GM23248 (cell line): ENCODE results near the gene HSFX3. TPM values are rescaled to one million over a fixed set of nuclear protein-coding genes. Genes with fewer than 3 reads are reported as not detected.

Source experiments
- DNase-seq: peaks from one replicate; pipeline ENCODE4 v3.0.0-alpha.2; 2015
- H2AFZ ChIP-seq: fragments of 200-600 bp; sonication (generic); 2 replicates; pipeline ENCODE4 v1.6.1; 2016; ENCODE audit warnings: antibody characterized with exemption
- H3F3A ChIP-seq: fragments of 200-600 bp; sonication (generic); 2 replicates; pipeline ENCODE4 v1.6.1; 2016; ENCODE audit warnings: mild to moderate bottlenecking, antibody characterized with exemption, mixed run types; ENCODE audit not compliant: insufficient read depth
- H3K27ac ChIP-seq: fragments of 200-600 bp; sonication (generic); 2 replicates; pipeline ENCODE4 v1.5.1; 2016; ENCODE audit warnings: mild to moderate bottlenecking
- H3K27me3 ChIP-seq: fragments of 200-600 bp; sonication (generic); replicated peaks from 2 replicates; pipeline ENCODE4 v1.6.1; 2016; ENCODE audit warnings: mild to moderate bottlenecking; ENCODE audit not compliant: insufficient read depth
- H3K36me3 ChIP-seq: fragments of 200-600 bp; sonication (generic); 2 replicates; pipeline ENCODE4 v1.6.1; 2016; ENCODE audit warnings: low read depth, mild to moderate bottlenecking
- H3K4me1 ChIP-seq: fragments of 200-600 bp; sonication (generic); 2 replicates; pipeline ENCODE4 v1.6.1; 2016; ENCODE audit warnings: mild to moderate bottlenecking; ENCODE audit not compliant: insufficient read depth
- H3K4me2 ChIP-seq: fragments of 200-600 bp; sonication (generic); one replicate; pipeline ENCODE4 v1.6.1; 2016; ENCODE audit warnings: mild to moderate bottlenecking; ENCODE audit not compliant: unreplicated experiment
- H3K4me3 ChIP-seq: fragments of 200-600 bp; sonication (generic); 2 replicates; pipeline ENCODE4 v1.5.1; 2016; ENCODE audit warnings: mild to moderate bottlenecking
- H3K79me2 ChIP-seq: fragments of 200-600 bp; sonication (generic); 2 replicates; pipeline ENCODE4 v1.6.1; 2016; ENCODE audit warnings: mild to moderate bottlenecking; ENCODE audit not compliant: insufficient read depth
- H3K9ac ChIP-seq: fragments of 200-600 bp; sonication (generic); 2 replicates; pipeline ENCODE4 v1.6.1; 2016; ENCODE audit warnings: mild to moderate bottlenecking
- H3K9me2 ChIP-seq: fragments of 200-600 bp; sonication (generic); 2 replicates; pipeline ENCODE4 v1.6.1; 2016; ENCODE audit warnings: mixed run types, mild to moderate bottlenecking, moderate library complexity; ENCODE audit not compliant: insufficient read depth
- H3K9me3 ChIP-seq: fragments of 200-600 bp; sonication (generic); one replicate; pipeline ENCODE4 v1.6.1; 2017; ENCODE audit warnings: low read depth
- H4K20me1 ChIP-seq: fragments of 200-600 bp; sonication (generic); 2 replicates; pipeline ENCODE4 v1.6.0; 2016; ENCODE audit not compliant: insufficient read depth
- EZH2 ChIP-seq: fragments of 200-600 bp; sonication (generic); IDR thresholded peaks from 2 replicates; pipeline ENCODE4 v1.6.1; 2018; ENCODE audit warnings: antibody characterized with exemption, mild to moderate bottlenecking; ENCODE audit not compliant: insufficient read depth, poor library complexity, severe bottlenecking
- EZH2phosphoT487 ChIP-seq: fragments of 200-600 bp; sonication (generic); IDR thresholded peaks from 2 replicates; pipeline ENCODE4 v1.6.1; 2018; ENCODE audit warnings: antibody characterized with exemption, moderate library complexity, mild to moderate bottlenecking, low read depth; ENCODE audit not compliant: insufficient read depth
- WGBS, 2 experiments: methylation state at CpG; one replicate each; pipeline ENCODE4 v1.1.6; 2015 to 2017; ENCODE audit warnings: low lambda C conversion rate in 2 of 2, low coverage in 1 of 2; ENCODE audit errors: missing lambda C conversion rate in 2 of 2; 5-methylcytosine and 5-hydroxymethylcytosine counted together
- in situ Hi-C: fragments of 300-500 bp; cut with MboI; formaldehyde crosslinking; loops from 2 replicates; pipeline ENCODE4 v1.15.0; 2020
- polyA plus RNA-seq: library from polyadenylated mRNA; unstranded; fragments of >200 nt; fragmentation: Nextera tagmentation; extraction: Ambion mirVana; gene quantifications from 2 replicates; pipeline ENCODE4 v1.2.1, GENCODE V29; 2016
- total RNA-seq: library from RNA; depleted of rRNA; stranded (reverse); fragments of >200 nt; shearing (Covaris generic); gene quantifications from 2 replicates; pipeline ENCODE4 v1.2.3, GENCODE V29; 2014

The HSFX3 gene
- total and polyA plus RNA-seq, 2 experiments from 2014 or later: not detected

GRCh38 chrX:149516604-149517003, 33.1 kb downstream of the HSFX3 start:
- Histone ChIP-seq H3K4me3 (no peak overlapping the region), H3K9ac (no peak overlapping the region), H3K9me3 (no peaks in the 10 kb centered on the region), H3F3A (no peaks in the 10 kb centered on the region), H4K20me1 (no peaks in the 10 kb centered on the region), H2AFZ (no peak overlapping the region), H3K4me2 (no peak overlapping the region), H3K36me3 (no peaks in the 10 kb centered on the region), H3K4me1 (no peaks in the 10 kb centered on the region), H3K79me2 (no peaks in the 10 kb centered on the region), H3K27me3 (no peaks in the 10 kb centered on the region), H3K9me2 (no peaks in the 10 kb centered on the region), H3K27ac (no peak overlapping the region)
- WGBS, 2 experiments: 94 to 100% methylated on average over 2 of the region's 2 CpGs
- no peak for DNase-seq
- TF ChIP-seq EZH2 (no peak), EZH2phosphoT487 (no peak)
- in situ Hi-C loops: no loop called here

- H3K4me1 ChIP-seq: peaks cover 2% of the 10 kb centered on the region; the same call in 1 of the 2 replicates
- H3K36me3 ChIP-seq: no peaks in the 10 kb centered on the region
- H2AFZ ChIP-seq: no peak overlapping the region
- no peaks in the 10 kb centered on the region for H3K27me3 ChIP-seq
- no peak overlapping the region for H3K4me2 ChIP-seq
- no peak for DNase-seq
- no peak overlapping the region for H3K4me3 ChIP-seq
- WGBS, 2 experiments: 77 to 87% methylated on average over 4 of the region's 4 CpGs
- H3K79me2 ChIP-seq: no peaks in the 10 kb centered on the region
- H3K9ac ChIP-seq: no peak overlapping the region
- no peak for TF ChIP-seq EZH2phosphoT487
- no peak for TF ChIP-seq EZH2
- no peaks in the 10 kb centered on the region for H3K9me2 ChIP-seq
- no peaks in the 10 kb centered on the region for H4K20me1 ChIP-seq
- in situ Hi-C loops: no loop called here
- H3K9me3 ChIP-seq: no peaks in the 10 kb centered on the region
- H3K27ac ChIP-seq: no peak overlapping the region
- no peaks in the 10 kb centered on the region for H3F3A ChIP-seq
Measured at GRCh38 chrX:149515954-149516602, 33.6 kb downstream of the HSFX3 start.

DNA sequence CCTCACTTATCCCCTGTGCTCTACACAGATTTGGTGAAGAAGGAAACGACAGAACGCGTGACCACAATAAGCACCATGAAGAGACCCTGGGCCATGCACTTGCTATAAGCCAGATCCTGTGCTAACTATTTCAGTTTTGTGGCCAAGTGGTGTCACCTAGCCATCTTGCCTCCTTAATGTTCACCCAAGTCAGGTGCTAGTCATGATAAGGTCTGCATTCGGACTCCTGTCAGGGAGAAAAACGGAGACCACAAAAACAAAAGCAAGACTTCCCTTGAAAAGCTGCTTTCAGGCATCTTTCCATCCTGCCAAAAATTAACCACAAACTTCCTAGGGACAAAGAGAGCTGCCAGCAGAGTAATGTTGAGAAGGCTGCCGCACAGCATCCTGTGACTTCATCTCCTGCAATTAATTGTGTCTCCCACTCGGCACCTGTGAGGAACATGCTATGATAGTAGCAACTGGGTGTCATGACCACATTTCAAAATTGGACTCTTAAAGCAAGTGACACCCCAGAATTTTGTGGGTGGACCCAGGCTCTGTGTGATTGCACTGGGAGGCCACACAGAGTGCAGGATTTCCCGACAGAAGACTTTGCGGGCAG, 35.8 kb downstream of the HSFX3 start:
- Histone ChIP-seq H3K27me3 (no peaks in the 10 kb centered on the region), H3K27ac (no peak overlapping the region), H3K36me3 (no peaks in the 10 kb centered on the region), H3K4me1 (peaks cover 5% of the 10 kb centered on the region; the same call in 1 of the 2 replicates), H3K4me3 (no peak overlapping the region), H3K9me2 (no peaks in the 10 kb centered on the region), H3F3A (no peaks in the 10 kb centered on the region), H3K79me2 (no peaks in the 10 kb centered on the region), H4K20me1 (no peaks in the 10 kb centered on the region), H3K4me2 (no peak overlapping the region), H2AFZ (no peak overlapping the region), H3K9ac (no peak overlapping the region), H3K9me3 (no peaks in the 10 kb centered on the region)
- peak; percentile 26 for DNase-seq
- in situ Hi-C loops: no loop called here
- TF ChIP-seq EZH2phosphoT487 (no peak), EZH2 (no peak)
- WGBS, 2 experiments: 71 to 73% methylated on average over 6 to 9 of the region's 9 CpGs

GRCh38 chrX:149512225-149512885, 37.4 kb downstream of the HSFX3 start:
- Histone ChIP-seq H2AFZ (no peak overlapping the region), H3F3A (no peaks in the 10 kb centered on the region), H3K36me3 (no peaks in the 10 kb centered on the region), H3K79me2 (no peaks in the 10 kb centered on the region), H3K4me1 (peaks cover 5% of the 10 kb centered on the region; the same call in 1 of the 2 replicates), H3K4me3 (no peak overlapping the region), H3K9me2 (no peaks in the 10 kb centered on the region), H3K9ac (no peak overlapping the region), H3K4me2 (no peak overlapping the region), H4K20me1 (no peaks in the 10 kb centered on the region), H3K9me3 (no peaks in the 10 kb centered on the region), H3K27me3 (no peaks in the 10 kb centered on the region), H3K27ac (no peak overlapping the region)
- DNase-seq: peak; percentile 58
- WGBS, 2 experiments: 83 to 88% methylated on average over 1 to 4 of the region's 4 CpGs
- no peak for TF ChIP-seq EZH2phosphoT487
- no peak for TF ChIP-seq EZH2
- in situ Hi-C loops: no loop called here
